ENCODE measurements around the gene HSPG2.
"Not testable (repeated sequence)": the region's sequence is repeated elsewhere in the genome, so short reads cannot be mapped to it uniquely, and the experiment has no call there.

The HSPG2 gene

GRCh38 chr1:21955501-21956281 is 18.6 kb upstream of the HSPG2 start:
- DNase-seq (ENCODE audit: low spot score), result no peak

- DNase-seq (ENCODE audit: low spot score), result no peak
Measured at GRCh38 chr1:21955058-21955457, 17.9 kb upstream of the HSPG2 start.

GRCh38 chr1:21952786-21953520 is 15.8 kb upstream of the HSPG2 start:
- DNase-seq (ENCODE audit: low spot score), result no peak

GRCh38 chr1:21951226-21951870 is 14.2 kb upstream of the HSPG2 start:
- DNase-seq (ENCODE audit: low spot score), result no peak

GRCh38 chr1:21950734-21951133 is 13.6 kb upstream of the HSPG2 start:
- DNase-seq (ENCODE audit: low spot score), result no peak

- DNase-seq (ENCODE audit: low spot score), result no peak
Measured at GRCh38 chr1:21946836-21947587, 9.9 kb upstream of the HSPG2 start.

- DNase-seq (ENCODE audit: low spot score), result no peak
Measured at GRCh38 chr1:21944733-21945073, 7.6 kb upstream of the HSPG2 start.

- not testable (repeated sequence) for DNase-seq (ENCODE audit: low spot score)
Measured at GRCh38 chr1:21942959-21943640, 6.0 kb upstream of the HSPG2 start.

GRCh38 chr1:21942464-21942863 is 5.4 kb upstream of the HSPG2 start:
- DNase-seq (ENCODE audit: low spot score), result no peak

GRCh38 chr1:21941370-21941769 is 4.3 kb upstream of the HSPG2 start:
- DNase-seq (ENCODE audit: low spot score), result no peak

- DNase-seq (ENCODE audit: low spot score), result no peak
Measured at GRCh38 chr1:21940492-21940891, 3.4 kb upstream of the HSPG2 start.

- peak; percentile 86 for DNase-seq (ENCODE audit: low spot score)
Measured at GRCh38 chr1:21939650-21940374, 2.7 kb upstream of the HSPG2 start.

- no peak for DNase-seq (ENCODE audit: low spot score)
Measured at GRCh38 chr1:21938732-21939538, 1.8 kb upstream of the HSPG2 start.

- DNase-seq (ENCODE audit: low spot score), result peak; percentile 40
Measured at GRCh38 chr1:21937372-21938121, 437 bp upstream of the HSPG2 start.

- no peak for DNase-seq (ENCODE audit: low spot score)
Measured at GRCh38 chr1:21936366-21937031, 611 bp downstream of the HSPG2 start.

- no peak for DNase-seq (ENCODE audit: low spot score)
Measured at GRCh38 chr1:21935891-21936365, 1.2 kb downstream of the HSPG2 start.

GRCh38 chr1:21935393-21935804 is 1.7 kb downstream of the HSPG2 start:
- DNase-seq (ENCODE audit: low spot score), result no peak

- no peak for DNase-seq (ENCODE audit: low spot score)
Measured at GRCh38 chr1:21933397-21934248, 3.5 kb downstream of the HSPG2 start.

All from COLO829 (cell line).